RWPE1 (cell line): ENCODE results near the gene METTL22.

Experiments used
- CTCF ChIA-PET: fragments of 350-600 bp; sonication (Branson Sonifier 250); formaldehyde crosslinking; extraction: SDS; loops from one replicate; lab custom pipeline; 2021; lab: Yijun Ruan, JAX
- POLR2A ChIA-PET: fragments of 400-600 bp; formaldehyde crosslinking; extraction: SDS; loops from one replicate; lab custom pipeline; 2020; ENCODE audit warnings: antibody characterized with exemption; ENCODE audit not compliant: low non-redundant PET; lab: Yijun Ruan, JAX
- DNase-seq: peaks from one replicate; pipeline ENCODE4 v3.0.0; 2012; ENCODE audit warnings: low spot score
- H3K27ac ChIP-seq: fragments of 450-650 bp; 2 replicates; pipeline ENCODE4 v1.5.1; 2017
- CTCF ChIP-seq: fragments of 450-650 bp; conservative IDR thresholded peaks from 2 replicates; pipeline ENCODE4 v1.5.1; 2017; ENCODE audit warnings: low read depth, mild to moderate bottlenecking

The METTL22 gene

GRCh38 chr16:8689686-8690085 lies 68.2 kb downstream of the METTL22 start:
- POLR2A ChIA-PET, result no interaction called here

GRCh38 chr16:8691728-8692127 lies 70.2 kb downstream of the METTL22 start:
- no peak for TF ChIP-seq CTCF
- CTCF ChIA-PET, result no interaction called here
- no peak overlapping the region for H3K27ac ChIP-seq
- POLR2A ChIA-PET, result no interaction called here
- no peak for DNase-seq

More at GRCh38 chr16:8689686-8690085, 68.2 kb downstream of the METTL22 start:
- CTCF ChIA-PET, result no interaction called here
- TF ChIP-seq CTCF, result no peak
- no peak for DNase-seq
- no peak overlapping the region for H3K27ac ChIP-seq

- ChIA-PET POLR2A (no interaction called here), CTCF (interaction anchor here (0.6 to 0.7 kb wide), 3 partner anchors 22 to 149 kb away, joined by 3 read pairs; no protein-coding TSS in a partner anchor)
- no peak for DNase-seq
- H3K27ac ChIP-seq, result no peak overlapping the region
- TF ChIP-seq CTCF, result no peak
These were observed 73.6 kb downstream of the METTL22 start for GRCh38 chr16:8694795-8695728.

- H3K27ac ChIP-seq, result no peak overlapping the region
- POLR2A ChIA-PET, result no interaction called here
- TF ChIP-seq CTCF, result no peak
- DNase-seq, result no peak
- CTCF ChIA-PET, result no interaction called here
These were observed 75.4 kb downstream of the METTL22 start for GRCh38 chr16:8696880-8697279.

GRCh38 chr16:8697965-8698364 lies 76.5 kb downstream of the METTL22 start:
- TF ChIP-seq CTCF, result no peak
- H3K27ac ChIP-seq, result no peak overlapping the region
- ChIA-PET CTCF (no interaction called here), POLR2A (no interaction called here)
- DNase-seq, result no peak
